ENCODE results near the gene PRICKLE2.
"Not testable (repeated sequence)": the region's sequence is repeated elsewhere in the genome, so short reads cannot be mapped to it uniquely, and the experiment has no call there.

Gene PRICKLE2

DNA sequence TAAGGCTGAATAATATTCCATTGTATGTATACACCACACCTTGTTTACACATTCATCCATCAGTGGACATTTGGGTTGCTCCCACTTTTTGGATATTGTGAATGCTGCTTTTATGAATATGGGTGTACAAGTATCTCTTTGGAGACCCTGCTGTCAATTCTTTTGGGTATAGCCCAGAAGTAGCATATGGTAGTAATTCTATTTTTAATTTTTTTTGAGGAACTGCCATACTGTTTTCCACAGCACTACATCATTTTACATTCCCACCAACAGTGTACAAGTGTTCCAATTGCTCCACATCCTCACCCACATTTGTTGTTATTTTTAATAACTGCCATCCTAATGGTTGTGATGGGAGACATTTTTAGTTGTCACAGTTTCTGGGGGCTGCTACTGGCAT, 132.1 kb downstream of the PRICKLE2 start:
- DNase-seq, result no peak

DNA sequence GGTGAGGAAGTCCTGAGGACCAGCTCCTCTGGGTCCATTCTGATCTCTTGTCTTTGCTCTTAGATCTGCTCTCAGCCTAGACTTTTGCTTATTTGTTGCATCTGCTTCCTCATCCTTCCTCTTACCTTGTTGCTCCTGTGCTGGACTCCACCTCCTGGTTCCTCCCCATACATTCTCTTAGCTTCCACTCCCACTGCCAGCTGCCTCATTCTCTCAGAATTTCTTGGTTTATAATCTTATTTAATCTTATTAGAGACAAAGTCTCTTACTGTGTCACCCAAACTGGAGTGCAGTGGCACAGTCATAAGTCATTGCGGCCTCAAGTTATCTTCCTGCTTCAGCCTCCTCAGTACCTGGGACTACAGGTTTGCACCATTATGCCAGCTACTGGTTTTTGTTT, 133.8 kb downstream of the PRICKLE2 start:
- no peak for DNase-seq

DNA sequence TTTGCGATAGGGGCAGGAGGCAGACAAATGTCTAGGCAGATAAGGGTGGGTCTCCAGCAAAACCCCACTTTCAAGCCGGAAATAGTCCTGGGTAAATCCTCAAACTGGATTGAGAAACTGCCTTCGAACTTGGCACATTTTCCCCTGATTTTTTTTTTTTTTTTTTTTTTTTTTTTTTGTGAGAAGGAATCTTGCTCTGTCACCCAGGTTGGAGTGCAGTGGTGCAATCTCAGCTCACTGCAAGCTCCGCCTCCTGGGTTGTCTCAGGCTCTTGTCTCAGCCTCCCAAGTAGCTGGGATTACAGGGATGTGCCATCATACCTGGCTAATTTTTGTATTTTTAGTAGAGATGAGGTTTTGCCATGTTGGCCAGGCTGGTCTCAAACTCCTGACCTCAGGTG, 135.9 kb downstream of the PRICKLE2 start:
- not testable (repeated sequence) for DNase-seq

DNA sequence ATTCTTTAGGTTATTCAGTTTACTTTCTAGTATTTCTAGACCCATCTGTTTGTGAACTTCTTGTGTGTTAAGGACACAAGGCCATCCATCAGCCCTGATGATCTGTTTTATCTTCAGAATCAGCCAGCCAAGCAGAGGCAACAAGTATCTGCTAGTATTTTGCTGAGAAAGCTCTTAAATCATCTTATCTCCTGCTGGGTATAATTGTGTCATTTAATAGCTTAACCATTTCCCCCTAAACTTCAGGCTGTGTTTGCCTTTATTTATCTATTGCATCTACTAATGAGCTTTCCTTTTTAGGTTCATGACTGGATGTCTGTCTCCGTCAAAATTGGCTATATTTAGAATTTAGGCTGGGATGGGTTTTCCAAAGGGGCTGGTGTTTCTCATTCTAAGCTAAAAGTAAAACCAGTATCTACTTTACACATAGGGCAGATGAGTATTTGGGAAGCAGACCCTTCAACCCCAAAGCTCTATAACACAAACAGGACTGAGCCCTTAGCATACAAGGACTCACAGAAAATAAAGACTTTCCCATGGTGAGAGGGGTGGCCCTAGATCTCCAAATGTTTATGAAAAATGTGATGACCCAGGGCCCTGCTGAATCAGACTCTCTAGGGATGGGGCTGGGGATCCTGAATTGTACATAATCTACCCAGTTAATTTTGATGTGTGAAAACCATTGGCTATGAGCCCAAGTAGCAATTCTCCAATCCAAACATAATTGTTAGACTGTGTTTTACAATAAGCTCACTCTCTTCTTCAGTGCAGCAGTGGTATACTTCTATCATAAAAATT, 136.7 kb downstream of the PRICKLE2 start:
- no peak for DNase-seq

DNA sequence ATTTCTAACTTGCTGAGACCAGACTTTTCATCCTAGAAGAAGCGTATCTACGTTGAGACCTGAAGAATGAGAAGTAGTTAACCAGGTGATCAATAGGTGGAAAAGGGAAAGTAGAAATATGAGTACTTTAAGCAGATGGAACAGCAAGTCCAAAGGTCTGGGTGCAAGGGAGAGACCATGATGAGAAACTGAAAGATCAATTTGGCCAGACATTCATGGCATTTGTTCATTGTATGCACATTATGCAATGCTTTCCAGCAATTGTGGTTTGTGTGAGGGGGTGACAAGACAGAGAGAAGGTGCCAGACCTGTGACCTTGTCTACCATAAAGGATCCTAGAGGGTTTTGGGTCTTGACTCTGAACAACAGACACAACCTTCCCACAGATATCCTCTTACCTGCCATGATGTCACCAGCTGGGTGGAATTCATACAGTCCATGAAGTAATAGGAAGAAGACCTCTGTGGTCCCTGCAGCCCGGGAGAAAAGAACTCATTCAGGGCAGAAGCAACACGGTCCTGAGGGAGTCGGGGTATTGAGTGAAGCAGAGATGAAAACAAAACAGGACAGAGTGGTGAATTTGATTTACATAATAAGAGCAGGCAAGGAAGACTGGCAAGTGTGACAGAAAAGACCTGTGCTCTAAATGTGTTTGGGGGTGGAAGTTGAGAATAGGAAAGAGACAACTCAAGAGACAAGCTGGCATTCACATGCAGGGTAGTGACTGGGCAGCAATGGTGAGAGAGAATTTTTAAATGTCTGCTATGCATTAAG, 138.6 kb downstream of the PRICKLE2 start:
- DNase-seq, result no peak

DNA sequence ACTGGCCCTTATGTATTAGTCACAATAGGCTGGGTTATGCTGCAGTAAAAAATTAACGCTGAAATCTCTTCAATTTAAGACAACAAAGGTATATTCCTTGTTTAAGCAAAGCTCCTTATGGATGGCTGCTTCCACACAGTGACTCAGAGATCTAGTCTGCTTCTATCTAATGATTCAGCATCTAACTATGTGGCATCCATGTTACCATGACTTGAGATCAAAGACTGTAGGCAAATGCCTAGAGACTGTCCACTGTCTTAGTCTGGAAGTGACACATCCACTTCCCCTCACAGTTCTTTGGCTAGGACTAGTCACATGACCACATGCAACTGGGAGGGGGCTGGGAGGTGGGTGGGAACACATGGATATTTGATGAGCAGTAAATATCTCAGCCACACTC, 140.6 kb downstream of the PRICKLE2 start:
- no peak for DNase-seq

DNA sequence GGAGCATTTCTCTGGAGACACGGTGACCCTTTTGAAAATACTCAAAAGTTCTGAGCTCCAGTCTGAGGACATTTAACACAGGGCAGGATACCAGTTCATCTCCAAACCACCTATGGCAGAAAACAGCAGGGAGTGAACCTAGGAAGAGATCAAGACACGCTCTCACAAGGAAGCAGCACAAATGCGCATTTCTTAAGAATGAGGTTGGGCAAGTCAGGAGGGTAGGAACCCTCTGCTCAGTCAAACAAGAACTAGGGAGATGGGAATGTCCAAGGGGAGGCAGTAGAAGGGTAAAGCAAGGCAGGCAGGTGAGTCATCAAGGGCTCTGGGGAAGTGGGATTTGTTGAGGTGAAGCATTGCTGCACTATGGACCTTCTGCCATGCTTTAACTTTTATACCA, 141.7 kb downstream of the PRICKLE2 start:
- no peak for DNase-seq

DNA sequence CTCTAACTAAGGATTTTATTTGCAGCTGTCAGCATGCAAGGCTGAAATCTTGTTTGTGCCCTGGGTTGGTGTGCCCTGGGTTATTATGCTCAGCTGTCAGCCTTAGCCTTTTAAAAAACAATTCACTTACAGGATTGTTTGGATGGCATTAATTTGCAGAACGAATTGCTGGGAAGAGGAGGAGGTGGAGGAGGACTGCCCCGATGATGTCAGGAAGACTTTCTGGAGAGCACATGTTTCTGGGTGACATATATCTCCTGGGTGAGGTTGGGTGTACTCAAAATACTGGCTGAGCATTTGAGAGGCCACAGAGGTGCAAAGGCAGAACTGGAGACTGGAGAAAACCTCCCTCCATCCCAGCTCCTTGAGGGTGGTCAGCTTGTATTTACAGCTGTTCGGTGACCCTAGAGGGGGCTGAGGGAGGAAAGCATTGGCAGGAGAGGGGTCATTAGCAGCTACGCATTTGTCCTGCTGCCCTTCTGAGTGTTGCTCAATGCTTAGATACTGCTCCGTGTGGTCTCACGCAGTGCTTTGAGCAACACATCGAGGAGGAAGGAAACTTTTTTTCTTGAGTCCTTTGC, 142.2 kb downstream of the PRICKLE2 start:
- no peak for DNase-seq

DNA sequence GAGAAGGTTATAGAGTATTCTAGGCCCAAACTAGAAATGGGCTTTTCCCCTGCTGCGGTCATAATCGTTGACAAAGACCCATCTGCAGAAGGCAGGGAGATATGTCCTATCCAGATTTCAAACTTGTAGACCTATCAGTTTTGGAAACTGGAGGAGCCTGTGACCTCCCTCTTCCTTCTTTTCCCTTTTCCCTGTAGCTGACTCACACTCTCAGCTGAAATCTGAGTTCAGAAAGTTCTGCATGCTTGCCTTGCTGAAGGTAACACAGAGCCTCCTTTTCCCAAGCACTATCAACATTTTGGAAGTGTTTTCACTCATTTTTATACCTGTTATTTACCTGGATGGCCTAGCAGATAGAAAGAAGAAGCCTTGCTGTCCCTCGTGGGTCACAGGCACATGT, 142.9 kb downstream of the PRICKLE2 start:
- DNase-seq, result no peak

DNA sequence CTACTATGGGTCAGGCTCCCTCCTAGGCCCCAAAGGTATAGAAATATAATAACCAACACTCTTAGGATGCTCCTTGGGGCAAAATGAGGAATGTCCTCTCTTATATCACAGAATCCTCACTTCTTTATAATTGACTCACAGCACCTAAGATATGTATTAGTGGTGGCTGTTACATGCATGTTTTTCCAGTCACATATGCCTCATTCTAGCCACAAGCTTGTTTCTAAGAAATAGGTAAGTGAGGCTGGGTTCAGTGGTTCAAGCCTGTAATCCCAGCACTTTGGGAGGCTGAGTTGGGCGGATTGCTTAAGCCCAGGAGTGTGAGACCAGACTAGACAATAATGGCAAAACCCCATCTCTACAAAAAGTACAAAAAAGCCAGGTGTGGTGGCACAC, 144.0 kb downstream of the PRICKLE2 start:
- DNase-seq, result no peak

DNA sequence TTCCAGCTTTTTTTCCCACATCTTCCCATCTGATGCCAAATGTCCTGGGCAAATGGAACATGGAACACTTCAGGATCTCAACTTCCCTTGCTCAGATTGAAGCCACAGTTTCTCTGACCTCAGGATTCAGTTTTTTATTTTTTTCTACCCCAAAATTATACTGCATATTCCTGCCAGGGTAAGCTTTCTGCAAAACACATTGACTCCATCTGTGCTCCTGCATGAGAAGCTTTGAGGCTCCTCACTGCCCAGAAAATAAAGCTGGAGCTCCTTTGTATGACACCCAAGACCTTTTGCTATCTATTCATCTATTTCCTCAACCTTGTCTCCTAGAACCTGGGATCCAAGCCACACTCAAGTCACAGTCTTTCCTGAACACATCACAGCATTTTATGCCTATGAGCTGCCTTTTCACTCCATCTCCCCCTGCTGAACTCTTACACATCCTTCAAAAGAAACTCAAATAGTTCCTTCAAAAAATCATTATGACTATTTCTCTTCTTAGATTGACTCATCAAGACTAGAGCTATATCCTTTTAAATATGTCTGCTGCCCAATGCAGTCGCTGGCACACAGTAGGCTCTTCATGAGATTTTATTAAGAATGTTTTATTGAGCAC, 144.5 kb downstream of the PRICKLE2 start:
- DNase-seq, result no peak

DNA sequence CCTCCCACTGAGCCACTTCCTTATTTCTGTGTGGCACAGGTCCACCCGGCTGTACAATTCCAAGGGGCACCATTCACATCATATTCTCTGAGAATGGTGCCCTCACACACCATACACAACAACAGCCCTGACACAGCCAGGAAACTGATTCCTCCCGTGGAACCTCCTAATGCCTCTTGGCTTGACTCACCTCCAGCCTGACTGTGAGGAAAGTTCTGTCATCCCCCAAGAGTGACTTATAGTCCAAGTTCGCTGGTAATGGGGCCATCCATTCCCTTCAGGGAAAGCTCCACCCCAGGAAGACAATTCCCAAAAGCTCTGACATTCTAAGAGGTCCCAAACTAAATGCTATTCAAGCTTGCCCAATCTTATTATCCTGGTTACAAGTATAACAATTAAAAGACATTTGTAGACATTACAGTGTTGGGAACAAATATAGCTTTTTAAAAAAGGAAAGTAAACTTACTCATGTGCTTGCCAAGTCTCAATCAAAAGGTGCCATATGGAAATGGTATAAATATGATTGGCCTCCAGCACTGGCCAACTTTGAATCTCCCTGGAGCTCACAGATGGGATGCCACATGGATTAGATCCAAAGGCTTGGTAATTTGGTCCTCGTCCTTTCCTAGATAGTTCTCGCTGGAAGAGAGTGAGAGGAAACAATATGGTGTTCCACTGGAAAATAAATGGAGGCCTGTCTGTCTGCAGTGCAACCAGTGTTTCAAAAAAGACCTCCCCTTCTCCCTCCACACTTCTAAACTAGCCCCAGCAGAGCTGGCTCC, 145.7 kb downstream of the PRICKLE2 start:
- no peak for DNase-seq

DNA sequence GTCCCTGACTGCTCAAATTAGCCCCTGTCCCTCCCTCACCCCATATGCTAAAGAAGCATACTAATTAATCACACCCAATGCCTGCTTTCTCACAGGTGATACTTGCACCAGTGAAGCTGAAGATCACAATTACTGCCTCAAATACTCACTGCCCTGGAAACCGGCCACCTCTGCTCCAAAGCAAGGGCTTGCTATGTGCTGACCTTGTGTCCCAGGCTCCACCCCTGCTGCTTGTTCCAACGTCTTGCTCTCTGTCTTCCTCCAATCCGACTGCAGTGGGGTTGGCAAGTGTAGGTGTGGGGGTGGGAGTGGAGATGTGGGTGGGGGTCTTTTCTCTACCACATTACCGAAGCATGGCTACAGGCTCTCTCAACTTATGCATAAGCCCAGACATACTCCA, 146.3 kb downstream of the PRICKLE2 start:
- DNase-seq, result no peak

DNA sequence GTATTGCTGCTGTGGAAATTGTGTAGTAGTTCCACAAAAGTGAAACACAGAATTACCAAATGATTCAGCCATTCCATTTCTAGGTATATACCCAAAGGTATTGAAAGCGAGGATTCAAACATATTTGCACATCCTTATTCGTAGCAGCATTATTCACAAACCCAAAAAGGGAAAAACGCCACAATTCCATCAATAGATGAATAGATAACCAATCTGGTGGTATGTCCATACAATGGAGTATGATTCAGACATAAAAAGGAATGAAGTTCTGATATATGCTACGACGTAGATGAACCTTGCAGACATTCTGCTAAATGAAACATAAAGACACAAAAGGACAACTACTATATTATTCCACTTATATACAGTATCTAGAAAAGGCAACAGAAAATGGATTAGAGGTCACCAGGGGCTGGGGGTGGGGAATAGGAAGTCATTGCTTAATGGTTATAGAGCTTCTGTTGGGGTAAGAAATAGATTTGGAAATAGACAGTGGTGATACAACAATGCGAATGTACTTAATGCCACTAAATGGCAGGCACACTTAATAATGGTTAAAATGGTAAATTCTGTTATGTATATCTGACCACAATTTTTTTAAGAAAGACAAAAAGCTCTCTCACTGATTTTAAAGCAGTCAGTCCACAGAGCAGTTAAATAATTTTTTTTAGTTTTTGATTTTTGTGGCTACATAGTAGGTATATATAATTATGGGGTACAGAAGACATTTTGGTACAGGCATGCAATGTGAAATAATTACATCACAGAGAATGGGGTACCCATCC, 150.2 kb downstream of the PRICKLE2 start:
- DNase-seq, result no peak

DNA sequence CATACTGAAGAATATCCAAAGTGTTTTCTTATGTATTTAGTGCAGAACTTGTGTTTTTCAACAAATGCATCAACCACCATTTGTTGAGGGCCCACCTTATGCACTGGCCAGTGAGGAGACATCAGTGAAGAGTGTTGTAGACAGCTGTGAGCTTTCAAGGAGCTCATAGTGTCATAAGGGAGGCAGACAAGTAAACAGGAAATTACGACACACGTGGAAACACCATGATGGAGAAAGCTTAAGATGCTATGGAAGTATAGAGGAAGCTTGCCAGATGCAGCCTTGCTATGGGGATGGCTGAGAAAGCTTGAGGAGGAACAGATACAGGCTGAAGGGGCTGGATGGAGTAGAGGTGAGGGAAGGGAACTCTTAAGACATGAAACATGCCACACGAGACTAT, 151.2 kb downstream of the PRICKLE2 start:
- no peak for DNase-seq

DNA sequence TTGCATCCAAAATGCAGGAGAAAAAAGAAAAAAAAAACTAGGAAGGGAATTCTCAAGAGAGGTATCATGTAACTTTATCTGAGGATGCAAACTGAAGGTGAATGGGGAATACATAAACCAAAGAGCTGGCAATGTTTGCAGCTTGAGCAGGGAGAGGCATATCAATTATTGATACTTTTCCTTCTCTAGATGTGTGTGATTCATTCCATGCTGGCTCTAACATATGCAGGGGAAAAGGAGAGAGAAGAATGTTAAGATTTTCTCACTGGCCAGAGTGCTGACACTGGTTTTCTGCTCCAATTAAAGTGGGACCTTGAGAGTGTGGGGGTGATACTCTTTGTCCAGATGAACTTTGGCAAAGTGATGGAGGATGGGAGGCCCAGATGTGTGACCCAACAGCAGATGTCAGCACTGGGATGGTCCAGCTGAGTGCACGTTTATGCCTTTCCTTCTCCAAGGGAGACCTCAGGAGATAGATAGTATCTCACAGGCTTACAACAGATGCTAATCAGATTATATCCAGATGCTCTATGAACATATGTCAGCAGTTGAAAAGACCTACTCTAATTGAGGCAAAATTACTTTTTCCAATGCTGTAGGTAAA, 152.0 kb downstream of the PRICKLE2 start:
- no peak for DNase-seq

DNA sequence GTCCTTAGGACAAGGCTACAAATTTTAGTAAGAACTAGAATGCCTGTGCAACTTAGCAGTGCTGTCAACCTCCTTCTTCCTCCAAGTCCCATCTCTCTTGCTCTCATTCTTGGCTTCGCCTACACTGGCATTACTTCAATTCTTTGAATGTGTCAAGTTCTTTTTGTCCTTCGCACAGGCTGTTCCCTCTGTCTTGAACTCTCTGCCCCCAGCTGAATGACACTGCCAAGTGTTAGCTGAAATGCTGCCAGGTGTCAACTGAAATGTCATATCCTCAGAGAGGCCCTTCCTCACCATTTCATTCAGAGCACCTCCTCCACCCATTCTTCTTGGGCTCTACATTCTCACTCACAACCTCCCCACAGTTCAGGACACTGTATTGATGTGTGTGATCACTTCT, 153.1 kb downstream of the PRICKLE2 start:
- no peak for DNase-seq

DNA sequence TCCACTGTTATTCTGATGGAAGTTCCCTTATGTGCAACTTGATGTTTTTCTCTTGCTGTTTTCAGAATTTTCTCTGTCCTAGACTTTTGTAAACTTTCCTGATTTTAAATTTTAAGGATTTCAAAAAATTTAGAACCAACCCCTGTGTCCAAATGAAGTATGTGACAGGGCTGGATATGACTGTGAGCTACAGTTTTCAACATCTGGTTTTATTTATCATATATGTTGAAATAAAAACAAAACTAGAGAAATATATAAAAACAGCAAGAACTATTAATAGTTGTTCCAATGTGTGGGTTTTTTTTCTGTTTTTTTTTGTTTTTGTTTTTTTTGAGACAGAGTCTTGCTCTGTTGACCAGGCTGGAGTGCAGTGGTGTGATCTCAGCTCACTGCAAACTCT, 154.6 kb downstream of the PRICKLE2 start:
- DNase-seq, result no peak

DNA sequence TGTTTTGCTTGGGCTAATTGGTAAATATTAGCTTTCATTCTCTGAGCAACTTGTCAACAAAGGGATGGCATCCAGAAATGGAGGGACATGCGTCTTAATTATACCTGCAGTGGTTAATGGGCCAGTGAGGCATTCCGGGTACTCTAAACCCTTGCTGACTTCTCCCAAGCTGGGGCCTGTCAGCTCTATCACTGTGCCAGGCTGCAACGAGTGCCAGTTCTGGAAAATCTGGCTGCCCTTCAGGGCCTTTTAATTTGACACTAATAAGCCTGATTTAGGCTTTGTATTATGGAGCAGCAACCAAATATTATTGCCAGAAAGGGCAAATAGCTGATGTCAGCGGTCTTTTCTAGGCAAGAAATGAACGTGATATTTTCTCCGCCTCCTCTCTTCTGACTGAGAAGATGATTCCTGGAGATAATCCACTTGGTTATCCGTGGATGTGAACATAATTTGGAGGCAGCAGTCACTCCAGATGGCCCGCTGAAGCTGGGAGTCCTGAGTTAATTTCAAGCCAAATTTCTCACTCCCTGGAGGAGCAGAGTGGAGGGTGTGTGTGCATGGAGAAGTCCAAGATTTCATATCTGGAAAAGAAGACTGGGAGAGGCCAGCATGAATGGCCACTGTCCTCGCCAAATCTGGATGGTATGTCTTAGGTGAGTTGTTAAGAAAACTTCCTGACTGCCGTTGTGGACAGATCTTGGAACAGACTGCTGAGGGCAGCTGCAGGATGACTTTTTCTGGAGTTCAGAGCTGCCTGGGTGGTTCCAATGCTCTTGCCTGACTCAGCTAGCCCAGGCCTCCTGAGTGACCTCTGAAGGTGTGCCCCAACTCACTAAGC, 157.5 kb downstream of the PRICKLE2 start:
- no peak for DNase-seq

DNA sequence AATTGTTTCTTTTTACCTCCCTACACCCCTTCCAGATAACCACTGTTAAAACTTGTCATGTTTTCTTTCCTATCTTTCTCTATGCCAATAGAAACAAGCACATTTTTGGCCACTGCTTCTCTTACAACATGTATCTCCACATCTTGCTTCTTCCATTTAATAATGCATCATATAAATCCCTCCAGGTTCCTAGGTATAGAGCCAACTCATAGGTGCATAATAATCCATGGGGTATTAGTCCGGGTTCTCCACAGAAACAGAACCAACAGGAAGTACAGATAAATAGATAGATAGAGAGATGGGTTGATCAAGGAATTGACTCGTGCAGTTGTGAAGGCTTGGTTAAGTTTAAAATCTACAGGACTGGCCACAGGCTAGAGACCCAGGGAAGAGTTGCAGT, 160.5 kb downstream of the PRICKLE2 start:
- DNase-seq, result no peak

Data from stimulated activated CD4-positive, alpha-beta T cell treated with anti-CD3 and anti-CD28 coated beads, Interleukin-2, amount 100 ng/mL, for 48 hours (primary cell).